D721Med (cell line): ENCODE measurements around the gene UGT1A4.

Experiments used
- DNase-seq: peaks from one replicate; pipeline ENCODE4 v3.0.0; 2011; ENCODE audit warnings: low spot score; ENCODE audit not compliant: insufficient read length
- FAIRE-seq: peaks from 2 replicates; lab custom pipeline; 2011; peaks lifted over from hg19 to GRCh38; lab: Jason Lieb, UNC
- CTCF ChIP-seq: IDR thresholded peaks from 2 replicates; pipeline ENCODE4 v1.5.1; 2012; ENCODE audit warnings: mild to moderate bottlenecking, control low read depth; ENCODE audit not compliant: insufficient read depth; ENCODE audit errors: missing control alignments

The UGT1A4 gene

DNA sequence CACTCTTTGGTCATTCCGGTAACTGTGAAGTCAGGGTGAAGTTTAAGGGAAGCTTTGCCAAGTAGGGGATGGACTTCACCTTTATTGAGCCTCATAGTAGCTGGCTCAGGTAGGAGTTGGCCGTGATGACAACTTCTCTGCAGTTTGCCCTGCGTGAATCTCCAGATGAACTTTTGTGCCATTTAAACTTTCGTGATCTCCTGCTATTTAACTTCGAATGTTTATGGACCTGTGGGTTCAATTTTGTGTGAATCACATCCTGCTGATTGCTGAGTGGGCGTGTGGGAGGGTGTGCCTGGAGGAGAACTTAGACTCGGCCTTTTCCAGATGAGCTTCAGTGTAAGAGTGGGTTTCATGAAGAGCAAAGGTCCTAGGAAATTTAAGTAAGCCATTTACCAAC lies 45.7 kb downstream of the UGT1A4 start:
- FAIRE-seq, result no peak
- no peak for DNase-seq
- no peak for TF ChIP-seq CTCF

DNA sequence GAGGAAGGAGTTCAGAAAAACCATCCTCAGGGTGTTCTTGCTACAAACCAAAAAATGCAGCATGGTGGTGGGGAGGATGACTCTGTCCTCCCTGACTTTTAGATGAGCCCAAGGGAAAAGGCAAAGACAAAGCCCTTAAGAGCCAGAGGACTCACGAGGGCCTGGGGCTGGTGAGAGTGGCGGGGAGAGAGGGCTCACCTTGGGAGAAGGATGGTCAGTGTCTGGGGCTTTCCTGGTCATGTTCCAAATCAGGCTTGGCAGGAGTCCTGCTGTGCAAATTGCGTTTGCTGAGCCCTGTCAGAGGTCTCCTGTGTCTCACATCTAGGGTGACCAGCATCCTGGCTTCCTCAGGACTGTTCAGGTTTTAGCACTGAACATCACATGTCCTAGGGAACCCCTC lies 46.2 kb downstream of the UGT1A4 start:
- DNase-seq (no peak), FAIRE-seq (no peak)

GRCh38 chr2:233766416-233766815 lies 47.9 kb downstream of the UGT1A4 start:
- FAIRE-seq, result no peak
- no peak for DNase-seq
- TF ChIP-seq CTCF, result no peak

More for the DNA sequence above, 46.2 kb downstream of the UGT1A4 start:
- TF ChIP-seq CTCF, result no peak

DNA sequence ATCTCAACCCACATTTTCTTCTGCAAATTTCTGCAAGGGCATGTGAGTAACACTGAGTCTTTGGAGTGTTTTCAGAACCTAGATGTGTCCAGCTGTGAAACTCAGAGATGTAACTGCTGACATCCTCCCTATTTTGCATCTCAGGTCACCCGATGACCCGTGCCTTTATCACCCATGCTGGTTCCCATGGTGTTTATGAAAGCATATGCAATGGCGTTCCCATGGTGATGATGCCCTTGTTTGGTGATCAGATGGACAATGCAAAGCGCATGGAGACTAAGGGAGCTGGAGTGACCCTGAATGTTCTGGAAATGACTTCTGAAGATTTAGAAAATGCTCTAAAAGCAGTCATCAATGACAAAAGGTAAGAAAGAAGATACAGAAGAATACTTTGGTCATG lies 49.5 kb downstream of the UGT1A4 start:
- no peak for DNase-seq
- no peak for TF ChIP-seq CTCF
- FAIRE-seq, result no peak

DNA sequence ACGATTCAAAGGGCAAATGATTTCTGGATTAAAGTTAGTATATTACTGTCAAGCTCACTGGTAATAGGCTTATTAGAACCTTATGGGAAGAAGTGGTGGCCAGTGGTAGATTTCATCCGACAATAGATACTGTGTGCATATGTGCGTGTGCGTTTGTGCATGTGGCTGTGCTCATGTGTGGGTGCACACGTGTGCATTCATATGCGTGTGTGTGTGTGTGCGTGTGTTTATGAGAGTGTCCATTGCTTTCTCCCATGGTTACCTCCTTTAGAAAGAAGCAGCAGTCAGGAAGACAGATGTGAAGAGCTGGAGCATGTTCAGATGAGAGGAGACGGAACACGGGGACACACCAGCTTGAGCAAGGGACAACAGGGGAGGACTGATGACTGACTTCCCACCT lies 50.7 kb downstream of the UGT1A4 start:
- FAIRE-seq (no peak), DNase-seq (no peak)
- no peak for TF ChIP-seq CTCF

- TF ChIP-seq CTCF, result no peak
- no peak for FAIRE-seq
- no peak for DNase-seq
These were observed 53.6 kb downstream of the UGT1A4 start for GRCh38 chr2:233772153-233772552.

DNA sequence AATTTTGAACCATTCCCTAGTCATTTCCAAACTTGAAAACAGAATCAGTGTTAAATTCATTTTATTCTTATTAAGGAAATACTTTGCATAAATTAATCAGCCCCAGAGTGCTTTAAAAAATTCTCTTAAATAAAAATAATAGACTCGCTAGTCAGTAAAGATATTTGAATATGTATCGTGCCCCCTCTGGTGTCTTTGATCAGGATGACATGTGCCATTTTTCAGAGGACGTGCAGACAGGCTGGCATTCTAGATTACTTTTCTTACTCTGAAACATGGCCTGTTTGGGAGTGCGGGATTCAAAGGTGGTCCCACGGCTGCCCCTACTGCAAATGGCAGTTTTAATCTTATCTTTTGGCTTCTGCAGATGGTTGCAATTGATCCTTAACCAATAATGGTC lies 54.0 kb downstream of the UGT1A4 start:
- DNase-seq (no peak), FAIRE-seq (no peak)
- TF ChIP-seq CTCF, result no peak
